Measurements from ENCODE around the gene IQCF2. TPM values are rescaled to one million over a fixed set of nuclear protein-coding genes. Genes with fewer than 3 reads are reported as not detected.
"Not testable (repeated sequence)": the region's sequence is repeated elsewhere in the genome, so short reads cannot be mapped to it uniquely, and the experiment has no call there.

IQCF2 gene
- total RNA-seq (2014; rRNA removed): not detected in 2 replicates
- polyA plus RNA-seq (2012): not detected

DNA sequence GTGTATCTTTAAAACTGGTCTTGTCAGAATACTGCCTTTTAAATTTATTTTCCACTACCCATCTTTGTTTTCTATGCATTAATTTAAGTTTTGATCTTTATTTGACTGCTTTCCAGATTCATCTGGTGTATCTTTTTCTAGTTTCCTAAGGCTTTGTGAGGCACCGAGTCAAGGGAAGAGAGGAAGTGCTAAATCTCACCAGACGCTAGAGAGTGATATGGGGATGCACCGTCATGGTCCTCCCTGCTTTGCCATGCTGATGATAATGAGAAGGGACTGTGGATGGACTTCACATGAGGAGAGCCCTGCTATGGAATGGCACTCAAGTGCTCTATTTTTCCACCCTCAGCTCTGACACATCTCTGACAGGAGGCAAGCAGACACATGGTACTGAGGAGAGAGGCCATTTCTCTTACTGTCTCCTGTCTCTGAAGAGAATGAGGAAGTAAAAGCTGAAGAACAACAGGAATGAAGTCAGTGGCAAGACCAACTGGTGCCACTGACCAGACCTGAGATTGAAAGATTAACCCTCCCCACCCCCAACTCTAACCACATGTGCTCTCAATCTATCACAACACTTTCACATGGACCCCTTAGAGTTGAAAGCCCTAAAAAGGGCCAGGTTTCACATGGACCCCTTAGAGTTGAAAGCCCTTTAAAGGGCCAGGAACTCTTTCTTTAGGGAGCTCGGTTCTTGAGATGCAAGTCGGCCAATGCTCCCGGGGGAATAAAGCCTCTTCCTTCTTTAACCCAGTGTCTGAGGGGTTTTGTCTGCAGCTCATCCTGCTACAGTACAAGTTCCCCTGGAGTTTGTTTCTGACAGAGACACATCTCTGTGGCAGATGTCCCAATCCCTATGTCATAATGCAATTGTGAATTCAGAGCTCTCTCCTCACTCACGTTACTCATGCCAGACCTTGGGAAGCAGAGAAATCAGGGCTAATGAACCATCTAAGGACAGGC is at the start of gene IQCF2:
IQCF2 (plus strand) TSS at position 913 of the 963 bp plus-strand sequence. CDS start 52 bp downstream, outside the sequence.
- no peak for DNase-seq (ENCODE audit: low read depth)

DNA sequence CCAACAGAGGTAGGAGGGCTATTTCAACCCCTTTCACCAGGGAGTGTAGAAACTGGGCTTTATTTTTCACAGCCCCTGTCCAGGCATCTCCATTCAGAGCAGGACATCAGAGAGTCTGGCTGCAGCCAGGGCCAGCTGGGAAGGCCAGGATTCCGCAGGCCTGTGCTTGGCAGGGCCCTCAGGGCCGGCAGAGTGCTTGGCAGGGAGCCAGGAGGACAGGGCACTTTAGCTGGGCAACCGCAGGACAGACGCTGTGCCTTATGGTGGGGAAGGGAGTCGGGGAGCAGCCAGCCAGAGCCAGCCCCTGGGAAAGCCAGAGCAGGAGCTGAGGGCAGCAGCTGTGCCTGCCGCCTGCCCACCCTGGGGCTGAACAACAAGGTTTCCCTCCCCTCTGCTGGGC is 47.9 kb upstream of the IQCF2 start:
- peak; percentile 35 for DNase-seq (ENCODE audit: low read depth)

DNA sequence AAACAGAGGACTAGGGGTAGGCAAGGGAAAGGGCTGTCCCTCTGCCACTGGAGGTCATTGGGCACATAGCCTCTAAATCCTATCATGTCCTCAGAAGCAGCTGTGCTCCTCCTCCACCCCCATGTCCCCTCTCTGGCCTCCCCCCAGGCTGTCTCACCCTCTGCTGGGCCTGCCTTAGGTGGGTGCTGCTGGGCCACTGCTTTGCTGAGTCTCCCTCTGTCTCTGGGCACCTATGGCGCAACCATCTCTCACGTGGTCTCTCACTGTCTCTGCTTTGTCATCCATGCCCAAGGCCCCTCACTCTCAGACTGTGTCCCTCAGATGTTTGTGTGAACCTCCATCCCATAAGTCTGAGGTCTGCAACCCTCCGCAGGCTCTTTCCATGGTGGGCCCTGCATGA is 47.4 kb upstream of the IQCF2 start:
- no peak for DNase-seq (ENCODE audit: low read depth)

DNA sequence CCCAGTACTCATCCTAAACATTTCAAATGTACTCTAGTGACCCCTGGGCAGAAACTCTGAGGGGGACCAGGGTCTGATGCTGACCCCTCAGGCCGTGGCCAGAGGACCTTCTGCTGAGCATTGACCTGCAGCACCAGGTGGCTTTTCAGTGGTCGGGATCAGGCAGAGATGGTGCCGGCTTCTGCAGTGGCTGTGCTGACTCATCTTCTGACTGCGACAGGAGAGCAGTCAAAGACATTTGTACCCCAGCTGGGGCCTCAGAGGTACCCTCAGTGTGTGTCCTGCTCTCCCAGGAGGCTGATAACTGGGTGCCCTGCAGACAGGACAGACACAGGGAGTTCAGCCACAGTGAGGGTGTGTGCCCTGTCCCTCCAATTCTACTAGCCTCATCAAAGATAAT is 45.8 kb upstream of the IQCF2 start:
- no peak for DNase-seq (ENCODE audit: low read depth)

DNA sequence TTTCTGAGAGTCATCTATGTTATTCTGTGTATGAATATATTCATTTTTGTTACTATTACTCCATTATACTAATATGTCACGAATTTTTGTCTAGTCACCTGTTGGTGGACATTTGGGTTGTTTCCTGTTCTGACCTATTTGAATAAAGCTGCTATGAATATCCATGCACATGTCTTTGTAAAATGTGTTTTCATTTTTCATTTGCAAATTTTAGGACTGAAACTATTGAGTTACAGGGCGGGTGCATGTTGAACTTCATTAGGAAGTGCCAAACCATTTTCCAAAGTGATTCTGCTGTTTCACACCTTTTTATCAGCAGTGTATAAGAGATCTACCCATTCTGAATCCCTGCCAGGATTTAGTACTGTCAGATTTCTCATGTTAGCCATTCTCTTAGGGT is 44.7 kb upstream of the IQCF2 start:
- DNase-seq (ENCODE audit: low read depth): no peak

DNA sequence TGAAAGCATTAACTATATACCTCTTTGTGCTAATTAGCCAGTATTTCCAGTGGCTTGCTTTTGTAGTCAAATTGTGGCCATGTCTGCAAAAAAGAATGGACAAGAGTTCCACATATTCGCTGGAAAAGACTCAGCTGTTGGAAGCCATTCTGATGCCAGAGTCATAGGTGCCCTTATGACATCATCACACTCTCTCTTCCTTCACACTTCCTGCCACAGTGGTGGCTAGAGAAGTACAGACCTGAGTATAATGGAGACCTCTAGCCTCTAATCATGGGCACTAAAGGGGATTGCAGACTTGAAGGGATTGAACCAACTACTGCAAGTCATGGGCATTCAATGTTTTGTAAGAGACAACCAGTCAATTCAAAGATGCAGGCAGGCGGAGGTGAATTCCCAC is 44.0 kb upstream of the IQCF2 start:
- DNase-seq (ENCODE audit: low read depth): no peak

DNA sequence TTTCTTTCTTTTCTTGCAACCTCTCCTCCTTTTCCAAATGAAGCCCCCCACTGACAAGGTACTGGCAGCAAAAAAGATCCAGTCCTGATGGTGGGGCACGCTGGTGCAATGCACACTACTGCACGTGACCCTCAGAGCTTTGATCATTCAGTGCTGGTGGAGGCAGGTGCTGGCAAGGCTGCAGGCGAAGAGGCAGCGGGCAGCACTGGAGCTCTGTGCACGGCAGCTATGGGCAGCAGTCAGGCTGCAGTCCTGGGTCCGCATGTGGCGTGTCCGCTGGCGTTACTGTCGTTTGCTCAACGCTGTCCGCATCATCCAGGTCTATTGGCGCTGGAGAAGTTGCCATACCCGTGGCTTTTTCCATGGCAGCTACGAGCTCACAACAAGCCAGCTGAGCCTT is 42.3 kb upstream of the IQCF2 start:
- DNase-seq (ENCODE audit: low read depth): no peak

DNA sequence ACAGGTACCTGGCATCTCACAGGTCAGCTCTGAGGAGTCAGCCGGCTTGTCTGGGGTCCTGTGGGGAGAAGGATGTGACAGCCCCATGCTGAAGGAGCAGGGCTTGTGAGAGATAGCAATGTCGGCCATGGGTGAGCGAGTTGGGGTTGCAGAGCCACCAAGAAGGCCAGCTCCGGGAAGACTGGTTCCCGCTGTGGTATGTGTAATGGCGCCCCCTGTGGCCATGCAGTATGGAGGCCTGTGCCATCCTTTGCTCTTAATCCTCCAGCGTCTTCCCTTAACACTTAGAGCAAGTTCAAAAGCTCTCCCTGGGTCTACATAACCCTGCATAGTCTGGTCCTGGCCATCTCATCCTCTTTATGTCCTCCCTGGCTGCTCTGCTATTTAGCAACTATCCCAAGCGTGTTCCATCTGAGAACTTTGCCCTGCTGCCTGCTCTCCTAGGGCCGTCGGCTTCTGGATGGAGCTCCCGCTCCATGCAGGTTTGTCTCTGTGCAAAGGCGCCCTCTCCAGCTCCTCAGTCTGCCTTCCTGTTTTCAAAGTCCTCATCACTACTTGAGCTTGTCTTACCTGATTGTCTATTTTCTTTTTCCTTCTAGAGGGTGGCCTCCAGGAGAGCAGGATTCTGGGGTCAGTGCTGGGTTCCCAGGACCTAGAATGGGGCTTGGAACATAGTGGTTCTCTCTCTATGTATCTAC is 41.6 kb upstream of the IQCF2 start:
- DNase-seq (ENCODE audit: low read depth): no peak

DNA sequence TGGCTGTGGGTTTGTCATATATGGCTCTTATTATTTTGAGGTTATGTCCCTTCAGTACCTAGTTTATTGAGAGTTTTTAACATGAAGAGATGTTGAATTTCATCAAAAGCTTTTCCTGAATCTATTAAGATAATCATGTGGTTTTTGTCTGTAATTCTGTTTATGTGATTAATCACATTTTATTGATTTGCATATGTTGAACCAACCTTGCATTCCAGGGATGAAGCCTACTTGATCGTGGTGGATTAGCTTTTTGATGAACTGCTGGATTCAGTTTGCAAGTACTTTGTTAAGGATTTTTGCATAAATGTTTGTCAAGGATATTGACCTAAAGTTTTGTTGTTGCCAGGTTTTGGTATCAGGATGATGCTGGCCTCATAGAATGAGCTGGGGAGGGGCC is 33.1 kb upstream of the IQCF2 start:
- no peak for DNase-seq (ENCODE audit: low read depth)

DNA sequence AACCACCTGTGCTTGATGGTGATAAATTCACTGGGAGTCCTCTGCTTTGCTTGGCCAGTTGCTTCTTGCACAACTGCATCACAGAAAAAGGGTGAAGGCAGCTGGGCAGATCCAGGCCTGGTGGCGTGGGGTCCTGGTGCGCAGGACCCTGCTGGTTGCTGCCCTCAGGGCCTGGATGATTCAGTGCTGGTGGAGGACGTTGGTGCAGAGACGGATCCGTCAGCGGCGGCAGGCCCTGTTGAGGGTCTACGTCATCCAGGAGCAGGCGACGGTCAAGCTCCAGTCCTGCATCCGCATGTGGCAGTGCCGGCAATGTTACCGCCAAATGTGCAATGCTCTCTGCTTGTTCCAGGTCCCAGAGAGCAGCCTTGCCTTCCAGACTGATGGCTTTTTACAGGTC is 31.1 kb upstream of the IQCF2 start:
- DNase-seq (ENCODE audit: low read depth): no peak

DNA sequence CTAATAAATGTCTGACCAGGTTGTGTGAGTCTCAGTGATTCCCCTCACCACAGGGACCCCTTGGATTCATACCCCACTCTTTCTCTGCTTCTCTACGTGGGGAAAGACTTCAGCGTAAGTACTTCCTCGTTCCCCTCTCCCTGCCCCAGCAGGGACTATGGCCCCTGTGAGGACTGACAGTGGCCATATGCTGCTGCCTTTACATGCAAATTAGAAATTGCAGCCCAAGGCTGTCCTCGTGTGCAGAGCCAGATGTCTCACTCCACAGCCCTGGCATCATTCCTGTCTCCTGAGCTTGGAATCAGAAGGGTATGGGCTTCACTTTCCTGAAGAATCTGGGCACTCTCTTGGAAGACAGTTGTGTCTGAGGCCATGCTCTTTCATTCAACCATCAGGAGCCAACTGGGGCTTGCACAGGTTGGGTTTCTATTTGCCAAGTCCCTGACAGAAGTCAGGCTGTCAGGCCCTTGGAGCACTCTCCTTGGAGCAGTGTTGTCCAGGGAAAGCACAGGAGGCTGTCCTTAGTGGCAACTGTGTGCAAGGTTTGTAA is 30.5 kb upstream of the IQCF2 start:
- no peak for DNase-seq (ENCODE audit: low read depth)

DNA sequence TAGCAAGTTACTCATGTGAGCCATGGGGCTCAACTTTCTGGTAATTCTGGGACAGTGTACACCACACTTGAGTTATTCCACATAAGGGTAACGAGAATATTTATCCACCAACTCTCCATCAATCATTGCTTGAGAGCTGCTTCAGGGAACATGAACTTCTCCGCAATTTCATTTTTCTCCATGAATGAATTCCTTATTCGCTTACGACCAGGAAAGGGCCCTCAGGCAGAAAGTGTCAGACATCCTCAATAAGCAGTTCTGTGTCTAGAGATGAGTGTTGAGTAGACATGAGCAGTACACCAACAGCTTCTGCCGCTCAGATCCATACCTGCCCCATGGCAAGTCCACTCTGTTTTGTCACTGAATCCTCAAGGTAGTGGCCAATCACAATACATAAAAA is 24.8 kb upstream of the IQCF2 start:
- no peak for DNase-seq (ENCODE audit: low read depth)

DNA sequence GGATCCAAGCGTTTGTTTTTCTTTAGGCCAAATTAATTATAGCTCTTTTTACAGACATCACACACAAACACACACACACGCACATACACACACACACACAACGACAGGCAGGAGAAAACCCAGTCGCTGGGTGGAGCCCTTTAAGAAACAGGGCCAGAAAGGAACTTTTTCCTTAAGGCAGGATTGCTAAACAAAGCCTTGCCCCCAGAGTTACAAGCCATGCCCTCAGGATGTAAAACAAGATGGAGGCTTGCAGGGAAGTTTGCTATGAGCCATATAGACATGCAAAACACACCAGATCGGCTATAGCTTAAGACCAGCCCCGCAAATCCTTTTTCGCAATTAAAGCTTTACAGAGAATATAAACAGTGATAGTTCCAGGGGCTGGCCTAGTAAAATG is 16.3 kb upstream of the IQCF2 start:
- no peak for DNase-seq (ENCODE audit: low read depth)

DNA sequence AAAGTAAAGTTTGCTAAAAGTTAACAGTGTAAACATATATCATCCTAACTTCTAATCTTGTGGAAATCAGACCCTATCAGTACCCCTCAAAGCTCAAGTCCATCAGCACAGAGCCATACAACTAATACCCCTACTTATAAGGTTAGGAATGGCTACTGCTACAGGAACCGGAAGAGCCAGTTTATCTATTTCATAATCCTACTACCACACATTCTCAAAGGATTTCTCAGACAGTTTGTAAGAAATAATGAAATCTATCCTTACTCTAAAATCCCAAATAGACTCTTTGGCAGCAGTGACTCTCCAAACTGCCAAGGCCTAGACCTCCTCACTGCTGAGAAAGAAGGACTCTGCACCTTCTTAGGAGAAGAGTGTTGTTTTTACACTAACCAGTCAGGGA is 6.0 kb upstream of the IQCF2 start:
- DNase-seq (ENCODE audit: low read depth): not testable (repeated sequence)

DNA sequence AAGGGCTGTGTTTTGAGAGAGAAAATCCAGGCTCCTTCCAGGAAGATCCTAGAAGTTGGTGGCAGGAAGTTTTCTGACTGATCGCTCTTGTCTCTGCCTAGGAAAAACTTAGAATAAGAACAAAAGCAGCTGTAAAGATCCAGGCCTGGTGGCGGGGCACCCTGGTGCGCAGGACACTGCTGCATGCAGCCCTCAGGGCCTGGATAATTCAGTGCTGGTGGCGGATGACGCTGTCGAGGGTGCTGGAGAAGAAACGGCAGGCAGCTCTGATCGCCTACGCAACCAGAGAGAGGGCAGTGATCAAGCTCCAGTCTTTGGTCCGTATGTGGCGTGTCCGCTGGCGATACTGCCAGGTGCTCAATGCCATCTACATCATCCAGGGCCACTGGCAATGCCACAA is 1.5 kb downstream of the IQCF2 start:
- DNase-seq (ENCODE audit: low read depth): no peak

DNA sequence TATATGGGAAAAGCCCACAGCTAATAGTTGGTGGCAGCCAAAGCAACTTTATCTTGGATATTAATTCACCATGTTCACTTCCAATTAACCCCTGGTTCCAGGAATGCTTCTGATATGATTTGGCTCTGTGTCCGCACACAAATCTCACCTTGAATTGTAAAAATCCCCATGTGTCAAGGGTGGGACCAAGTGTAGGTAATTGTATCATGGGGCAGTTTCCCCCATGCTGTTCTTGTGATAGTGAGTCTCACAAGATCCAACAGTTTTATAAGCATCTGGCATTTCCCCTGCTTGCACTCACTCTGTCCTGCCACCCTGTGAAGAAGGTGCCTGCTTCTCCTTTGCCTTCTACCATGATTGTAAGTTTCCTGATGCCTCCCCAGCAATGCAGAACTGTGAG is 7.5 kb downstream of the IQCF2 start:
- DNase-seq (ENCODE audit: low read depth): not testable (repeated sequence)

DNA sequence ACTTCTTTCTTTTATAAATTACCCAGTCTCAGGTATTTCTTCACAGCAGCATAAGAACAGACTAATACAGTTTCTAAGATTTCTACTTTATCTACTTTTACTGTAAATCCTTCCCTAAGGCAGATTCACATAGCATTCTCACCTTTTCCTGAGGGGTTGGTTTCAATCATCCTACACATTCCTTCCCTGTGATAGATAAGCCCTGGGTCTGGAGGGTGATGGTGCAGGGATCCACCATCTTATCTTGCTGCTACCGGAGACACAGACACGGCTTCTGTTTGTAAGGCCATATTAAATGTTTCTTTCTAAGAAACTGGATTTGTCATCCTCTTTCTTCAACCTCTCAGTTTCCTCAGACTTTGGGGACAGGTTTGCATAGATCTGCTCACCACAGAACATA is 7.9 kb downstream of the IQCF2 start:
- DNase-seq (ENCODE audit: low read depth): no peak

DNA sequence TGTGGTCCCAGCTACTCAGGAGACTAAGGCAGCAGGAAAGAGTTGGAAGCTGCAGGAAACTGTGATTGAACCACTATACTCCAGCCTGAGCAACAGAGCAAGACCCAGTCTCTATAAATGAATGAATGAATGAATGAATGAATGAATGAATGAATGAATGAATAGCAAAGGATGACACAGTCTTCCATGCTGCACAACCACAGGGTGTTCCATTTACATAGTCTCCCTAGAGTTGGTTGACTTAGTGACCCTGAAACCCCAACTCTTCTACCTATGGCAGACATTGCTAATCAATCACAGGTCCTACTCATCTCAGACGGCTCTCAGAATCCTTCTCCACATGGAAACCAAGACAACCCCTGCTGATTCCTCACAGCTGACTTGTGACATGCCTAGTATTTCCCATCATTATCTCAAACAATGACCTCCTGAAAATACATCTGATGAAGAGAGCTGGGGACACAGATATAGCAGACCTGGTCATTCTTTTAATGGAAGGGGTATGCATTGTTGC is 11.9 kb downstream of the IQCF2 start:
- no peak for DNase-seq (ENCODE audit: low read depth)

DNA sequence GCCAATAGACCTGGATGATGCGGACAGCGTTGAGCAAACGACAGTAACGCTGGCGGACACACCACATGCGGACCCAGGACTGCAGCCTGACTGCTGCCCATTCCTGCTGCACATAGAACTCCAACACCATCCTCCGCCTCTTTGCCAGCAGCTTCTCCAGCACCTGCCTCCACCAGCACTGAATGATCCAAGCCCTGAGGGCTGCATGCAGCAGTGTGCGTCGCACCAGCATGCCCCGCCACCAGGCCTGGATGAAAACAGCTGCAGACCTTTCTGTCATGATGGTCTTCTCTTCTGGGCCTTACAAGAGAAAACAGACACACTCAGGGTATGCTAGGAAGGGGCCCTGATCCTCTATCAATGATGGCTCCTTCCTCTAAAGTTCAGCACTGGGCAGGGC is 12.5 kb downstream of the IQCF2 start:
- no peak for DNase-seq (ENCODE audit: low read depth)

DNA sequence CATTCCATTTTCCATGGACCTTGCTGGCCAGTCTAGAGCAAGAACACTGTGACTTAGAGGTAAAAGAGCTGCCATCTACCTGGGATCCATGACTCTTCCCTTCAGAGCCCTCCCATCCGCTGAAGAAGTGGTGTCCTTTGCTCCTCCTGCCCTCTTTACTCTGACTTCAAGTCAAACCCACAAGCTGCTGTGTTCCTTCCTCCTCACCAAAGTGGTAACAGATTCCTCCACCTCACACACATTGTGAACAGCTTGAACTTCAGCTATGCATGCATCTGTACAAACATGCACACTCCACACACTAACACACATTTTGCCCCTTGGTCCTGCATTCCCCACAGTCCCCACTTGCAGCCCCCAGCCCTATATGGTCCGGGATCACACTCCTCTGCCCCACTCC is 13.0 kb downstream of the IQCF2 start:
- no peak for DNase-seq (ENCODE audit: low read depth)

DNA sequence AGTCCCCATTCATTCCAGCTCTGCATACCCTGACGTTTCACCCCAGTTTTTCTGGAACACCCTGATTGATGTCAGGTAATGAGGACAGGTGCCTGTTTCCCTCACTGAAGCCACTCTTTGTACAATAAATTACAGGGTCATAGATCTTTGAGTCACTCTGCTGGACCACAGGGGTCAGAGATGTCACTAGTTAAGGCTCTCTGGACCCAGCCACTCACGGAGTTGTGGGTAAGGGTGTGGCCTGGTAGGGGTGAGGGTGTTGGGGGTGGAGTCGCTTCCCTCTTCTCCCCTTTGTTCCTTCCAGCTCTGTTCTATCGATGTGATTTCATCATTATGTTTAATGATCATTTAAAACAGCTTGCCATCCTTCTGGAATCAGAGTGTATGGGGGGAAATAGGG is 13.5 kb downstream of the IQCF2 start:
- peak; percentile 15 for DNase-seq (ENCODE audit: low read depth)

DNA sequence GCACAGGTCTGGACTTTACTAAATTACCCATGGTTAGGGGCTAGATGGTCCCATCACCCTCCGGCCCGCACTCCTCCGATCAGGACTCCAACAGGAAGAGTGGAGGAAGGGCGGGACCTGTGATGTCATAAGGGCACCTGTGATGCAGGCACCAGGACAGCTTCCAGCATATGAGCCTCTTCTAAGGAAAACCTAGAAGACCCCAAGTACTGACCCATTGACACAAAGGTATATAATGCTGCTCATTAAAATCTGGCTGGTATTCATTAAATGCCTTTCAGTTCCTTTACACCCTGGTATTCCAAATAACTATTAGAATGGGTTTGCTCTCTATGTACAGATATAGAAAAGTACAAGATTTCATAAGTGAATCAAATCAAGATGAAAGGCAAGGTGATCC is 14.1 kb downstream of the IQCF2 start, which contains the start of gene IQCF5:
IQCF5 (minus strand) TSS at position 101 of the 400 bp plus-strand sequence; CDS start at position 31, 70 bp downstream.
- DNase-seq (ENCODE audit: low read depth): no peak
